Activated B cell treated with CpG ODN at 0.5 μM for 24 hours (primary cell): ENCODE data around the gene RNGTT. TPM values are rescaled to one million over a fixed set of nuclear protein-coding genes. Genes with fewer than 3 reads are reported as not detected.
"Not testable (repeated sequence)": the region's sequence is repeated elsewhere in the genome, so short reads cannot be mapped to it uniquely, and the experiment has no call there.

Experiments used
- ATAC-seq: fragments of 200-7000 bp; cut with Tn5 transposase; one replicate; pipeline ENCODE4 v1.10.0; 2021; ENCODE audit warnings: low read depth, mild to moderate bottlenecking, moderate library complexity
- CTCF ChIA-PET: fragments of 350-600 bp; sonication (Branson Sonifier 250); formaldehyde crosslinking; loops from one replicate; lab custom pipeline; 2021; ENCODE audit warnings: antibody characterized with exemption; lab: Charles Lee
- POLR2A ChIA-PET: fragments of 350-600 bp; sonication (Branson Sonifier 250); formaldehyde crosslinking; loops from one replicate; lab custom pipeline; 2021; ENCODE audit warnings: antibody characterized with exemption; lab: Charles Lee
- DNase-seq: peaks from one replicate; pipeline ENCODE4 v3.0.0; 2022
- H3K27ac Mint-ChIP-seq: one replicate; pipeline ENCODE4 v1.8.0; 2020; ENCODE audit warnings: mixed read lengths
- H3K27me3 Mint-ChIP-seq: one replicate; pipeline ENCODE4 v1.8.0; 2021; ENCODE audit warnings: mixed read lengths
- H3K36me3 Mint-ChIP-seq: one replicate; pipeline ENCODE4 v1.8.0; 2021; ENCODE audit warnings: low read depth, mixed read lengths
- H3K4me1 Mint-ChIP-seq: one replicate; pipeline ENCODE4 v1.8.0; 2021; ENCODE audit warnings: mixed read lengths
- H3K4me3 Mint-ChIP-seq: one replicate; pipeline ENCODE4 v1.8.0; 2020; ENCODE audit warnings: mild to moderate bottlenecking, mixed read lengths
- H3K9me3 Mint-ChIP-seq: one replicate; pipeline ENCODE4 v1.8.0; 2020; ENCODE audit warnings: mixed read lengths
- CTCF ChIP-seq: fragments of 200-600 bp; IDR thresholded peaks from one replicate; pipeline ENCODE4 v1.8.0; 2022; ENCODE audit warnings: antibody characterized with exemption, mild to moderate bottlenecking
- intact Hi-C: fragments of 100-400 bp; cut with micrococcal nuclease; formaldehyde crosslinking; loops from one replicate; pipeline ENCODE4 v1.15.1; 2024
- total RNA-seq: library from RNA; stranded (reverse); gene quantifications from 2 replicates; pipeline ENCODE4 v1.2.3, GENCODE V29; 2022

Gene RNGTT
- total RNA-seq, 1 donor from 2014 or later, result 25.9 TPM

- H3K4me1 Mint-ChIP-seq, result peaks cover 3% of the 10 kb centered on the region
- peaks cover 44% of the 10 kb centered on the region for H3K36me3 Mint-ChIP-seq
- intact Hi-C loops, result no loop called here
- no peak for DNase-seq
- CTCF ChIA-PET, result no interaction called here
- H3K9me3 Mint-ChIP-seq, result peaks cover 3% of the 10 kb centered on the region
- H3K27ac Mint-ChIP-seq, result no peak overlapping the region
- no peaks in the 10 kb centered on the region for H3K27me3 Mint-ChIP-seq
- no peak for ATAC-seq
- POLR2A ChIA-PET, result no interaction called here
- no peak overlapping the region for H3K4me3 Mint-ChIP-seq
- TF ChIP-seq CTCF, result no peak
Measured at GRCh38 chr6:88741071-88741470, 222.3 kb downstream of the RNGTT start.

- peaks cover 7% of the 10 kb centered on the region for H3K4me1 Mint-ChIP-seq
- peaks cover 51% of the 10 kb centered on the region for H3K36me3 Mint-ChIP-seq
- CTCF ChIA-PET, result no interaction called here
- DNase-seq (no peak), ATAC-seq (no peak)
- no peaks in the 10 kb centered on the region for H3K9me3 Mint-ChIP-seq
- no peak overlapping the region for H3K27ac Mint-ChIP-seq
- no peaks in the 10 kb centered on the region for H3K27me3 Mint-ChIP-seq
- intact Hi-C loops, result no loop called here
- TF ChIP-seq CTCF, result no peak
- POLR2A ChIA-PET, result no interaction called here
- H3K4me3 Mint-ChIP-seq, result no peak overlapping the region
Measured at GRCh38 chr6:88734544-88734943, 228.9 kb downstream of the RNGTT start.

- no peak for TF ChIP-seq CTCF
- Mint-ChIP-seq H3K4me1 (peaks cover 13% of the 10 kb centered on the region), H3K4me3 (no peak overlapping the region), H3K27ac (no peak overlapping the region), H3K36me3 (peaks cover 30% of the 10 kb centered on the region), H3K9me3 (no peaks in the 10 kb centered on the region), H3K27me3 (no peaks in the 10 kb centered on the region)
- ChIA-PET POLR2A (no interaction called here), CTCF (interaction anchor here (0.5 kb wide), 1 partner anchor 1416 kb away, joined by 3 read pairs; no protein-coding TSS in a partner anchor)
- ATAC-seq (no peak), DNase-seq (no peak)
- intact Hi-C loops, result no loop called here
Measured at GRCh38 chr6:88730611-88731011, 232.8 kb downstream of the RNGTT start.

- peaks cover 18% of the 10 kb centered on the region for H3K4me1 Mint-ChIP-seq
- DNase-seq (no peak), ATAC-seq (no peak)
- H3K9me3 Mint-ChIP-seq, result no peaks in the 10 kb centered on the region
- CTCF ChIA-PET, result no interaction called here
- H3K36me3 Mint-ChIP-seq, result peaks cover 34% of the 10 kb centered on the region
- H3K27me3 Mint-ChIP-seq, result no peaks in the 10 kb centered on the region
- no peak overlapping the region for H3K4me3 Mint-ChIP-seq
- intact Hi-C loops, result no loop called here
- no peak overlapping the region for H3K27ac Mint-ChIP-seq
- TF ChIP-seq CTCF, result no peak
- POLR2A ChIA-PET, result no interaction called here
Measured at GRCh38 chr6:88728756-88729155, 234.7 kb downstream of the RNGTT start.

- ATAC-seq, intact Hi-C loops, H3K9me3 Mint-ChIP-seq, H3K27ac Mint-ChIP-seq, H3K27me3 Mint-ChIP-seq, CTCF ChIA-PET, H3K4me3 Mint-ChIP-seq, POLR2A ChIA-PET, DNase-seq: not testable (repeated sequence)
- peaks cover 13% of the 10 kb centered on the region for H3K4me1 Mint-ChIP-seq
- peaks cover 23% of the 10 kb centered on the region for H3K36me3 Mint-ChIP-seq
Measured at GRCh38 chr6:88726409-88726808, 237.0 kb downstream of the RNGTT start.
